Parathyroid adenoma (tissue), 2 donors: ENCODE measurements around the gene SLC12A5.

Experiments used
- H2AFZ ChIP-seq: fragments of 300-600 bp; sonication (generic); one replicate; pipeline ENCODE4 v1.7.0; 2017; ENCODE audit warnings: antibody characterized with exemption, mild to moderate bottlenecking
- H3K27ac ChIP-seq: fragments of 300-600 bp; sonication (generic); one replicate; pipeline ENCODE4 v1.7.0; 2017
- H3K27me3 ChIP-seq: fragments of 300-600 bp; sonication (generic); one replicate; pipeline ENCODE4 v1.7.0; 2017; ENCODE audit warnings: low read length; ENCODE audit not compliant: control insufficient read depth, insufficient read depth
- H3K36me3 ChIP-seq: fragments of 300-600 bp; sonication (generic); one replicate; pipeline ENCODE4 v1.7.0; 2017; ENCODE audit warnings: low read length; ENCODE audit not compliant: control insufficient read depth, insufficient read depth
- H3K4me1 ChIP-seq: fragments of 300-600 bp; sonication (generic); one replicate; pipeline ENCODE4 v1.7.0; 2017; ENCODE audit warnings: control low read depth
- H3K4me2 ChIP-seq: fragments of 300-600 bp; sonication (generic); one replicate; pipeline ENCODE4 v1.7.0; 2017; ENCODE audit warnings: low read length
- H3K4me3 ChIP-seq: fragments of 300-600 bp; sonication (generic); one replicate; pipeline ENCODE4 v1.7.0; 2017; ENCODE audit warnings: low read depth, low read length
- H3K79me2 ChIP-seq: fragments of 300-600 bp; sonication (generic); one replicate; pipeline ENCODE4 v1.7.0; 2017; ENCODE audit warnings: control low read depth
- H3K9ac ChIP-seq: fragments of 300-600 bp; sonication (generic); one replicate; pipeline ENCODE4 v1.7.0; 2017; ENCODE audit warnings: mild to moderate bottlenecking
- H3K9me3 ChIP-seq: fragments of 300-600 bp; sonication (generic); one replicate; pipeline ENCODE4 v1.7.0; 2017; ENCODE audit warnings: low read length; ENCODE audit not compliant: control insufficient read depth
- CTCF ChIP-seq: fragments of 300-600 bp; sonication (generic); IDR thresholded peaks from one replicate; pipeline ENCODE4 v1.7.0; 2017; ENCODE audit warnings: antibody characterized with exemption, mild to moderate bottlenecking
- donor health status: primary hyperparathyroidism.

Gene SLC12A5

GRCh38 chr20:46004889-46005473, 24.0 kb upstream of the SLC12A5 start:
- H3K27me3 ChIP-seq = no peaks in the 10 kb centered on the region
- H3K27ac ChIP-seq = no peak overlapping the region
- H3K4me3 ChIP-seq = no peak overlapping the region

GRCh38 chr20:46006022-46006705, 22.9 kb upstream of the SLC12A5 start:
- Histone ChIP-seq H3K4me2 (no peak overlapping the region), H3K4me3 (no peak overlapping the region), H2AFZ (no peak overlapping the region), H3K4me1 (peaks cover 2% of the 10 kb centered on the region), H3K9ac (no peak overlapping the region), H3K79me2 (no peaks in the 10 kb centered on the region), H3K27me3 (no peaks in the 10 kb centered on the region), H3K9me3 (no peaks in the 10 kb centered on the region), H3K27ac (no peak overlapping the region), H3K36me3 (no peaks in the 10 kb centered on the region)
- TF ChIP-seq CTCF = no peak

More at GRCh38 chr20:46004889-46005473, 24.0 kb upstream of the SLC12A5 start:
- Histone ChIP-seq H3K36me3 (no peaks in the 10 kb centered on the region), H2AFZ (no peak overlapping the region), H3K79me2 (no peaks in the 10 kb centered on the region), H3K4me1 (peaks cover 2% of the 10 kb centered on the region), H3K4me2 (no peak overlapping the region), H3K9ac (no peak overlapping the region), H3K9me3 (no peaks in the 10 kb centered on the region)
- no peak for TF ChIP-seq CTCF

GRCh38 chr20:46006964-46007363, 22.1 kb upstream of the SLC12A5 start:
- H3K9ac ChIP-seq = no peak overlapping the region
- no peak overlapping the region for H3K27ac ChIP-seq
- peaks cover 2% of the 10 kb centered on the region for H3K4me1 ChIP-seq
- H3K4me3 ChIP-seq = no peak overlapping the region
- H3K9me3 ChIP-seq = no peaks in the 10 kb centered on the region
- no peak overlapping the region for H3K4me2 ChIP-seq
- no peak for TF ChIP-seq CTCF
- no peaks in the 10 kb centered on the region for H3K27me3 ChIP-seq
- H2AFZ ChIP-seq = no peak overlapping the region
- H3K79me2 ChIP-seq = no peaks in the 10 kb centered on the region
- no peaks in the 10 kb centered on the region for H3K36me3 ChIP-seq

GRCh38 chr20:46007671-46008070, 21.3 kb upstream of the SLC12A5 start:
- Histone ChIP-seq H3K4me1 (peaks cover 2% of the 10 kb centered on the region), H3K27me3 (peaks cover 3% of the 10 kb centered on the region), H3K4me2 (no peak overlapping the region), H3K36me3 (no peaks in the 10 kb centered on the region), H3K9me3 (no peaks in the 10 kb centered on the region), H3K4me3 (no peak overlapping the region), H3K9ac (no peak overlapping the region), H3K79me2 (no peaks in the 10 kb centered on the region), H2AFZ (no peak overlapping the region), H3K27ac (no peak overlapping the region)
- no peak for TF ChIP-seq CTCF

GRCh38 chr20:46009816-46010215, 19.2 kb upstream of the SLC12A5 start:
- no peak overlapping the region for H3K4me2 ChIP-seq
- no peaks in the 10 kb centered on the region for H3K36me3 ChIP-seq
- H2AFZ ChIP-seq = no peak overlapping the region
- no peak overlapping the region for H3K4me3 ChIP-seq
- H3K4me1 ChIP-seq = peaks cover 5% of the 10 kb centered on the region
- no peaks in the 10 kb centered on the region for H3K9me3 ChIP-seq
- no peaks in the 10 kb centered on the region for H3K79me2 ChIP-seq
- H3K27ac ChIP-seq = no peak overlapping the region
- no peak for TF ChIP-seq CTCF
- H3K27me3 ChIP-seq = peaks cover 3% of the 10 kb centered on the region
- no peak overlapping the region for H3K9ac ChIP-seq
